ENCODE data around the gene HIPK2.

DNA sequence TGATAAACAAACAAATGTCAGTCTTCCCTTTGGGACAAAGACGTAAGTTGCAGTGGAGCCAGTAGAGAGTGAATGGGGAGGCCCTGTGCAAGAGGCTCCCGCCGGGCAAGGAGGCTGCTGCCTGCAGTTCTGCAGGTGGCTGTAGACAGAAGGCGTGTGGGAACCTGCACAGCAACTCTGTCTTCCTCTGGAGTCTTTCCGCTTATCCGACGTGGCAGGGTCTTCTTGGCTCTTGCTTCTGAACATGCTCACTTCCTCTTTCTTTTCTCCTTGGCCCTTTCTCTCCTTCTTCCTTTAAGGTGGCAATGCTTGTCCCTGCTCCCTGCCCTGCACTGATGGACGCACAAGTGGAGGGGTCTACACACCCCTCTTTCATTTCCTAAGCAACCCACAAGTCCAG lies 122.5 kb downstream of the HIPK2 start:
- TF ChIP-seq POLR2A (IDR thresholded peaks at IDR 0.05) (no peak), EP300 (IDR thresholded peaks at IDR 0.05) (no peak)
- TF ChIP-seq, protein P1, sequence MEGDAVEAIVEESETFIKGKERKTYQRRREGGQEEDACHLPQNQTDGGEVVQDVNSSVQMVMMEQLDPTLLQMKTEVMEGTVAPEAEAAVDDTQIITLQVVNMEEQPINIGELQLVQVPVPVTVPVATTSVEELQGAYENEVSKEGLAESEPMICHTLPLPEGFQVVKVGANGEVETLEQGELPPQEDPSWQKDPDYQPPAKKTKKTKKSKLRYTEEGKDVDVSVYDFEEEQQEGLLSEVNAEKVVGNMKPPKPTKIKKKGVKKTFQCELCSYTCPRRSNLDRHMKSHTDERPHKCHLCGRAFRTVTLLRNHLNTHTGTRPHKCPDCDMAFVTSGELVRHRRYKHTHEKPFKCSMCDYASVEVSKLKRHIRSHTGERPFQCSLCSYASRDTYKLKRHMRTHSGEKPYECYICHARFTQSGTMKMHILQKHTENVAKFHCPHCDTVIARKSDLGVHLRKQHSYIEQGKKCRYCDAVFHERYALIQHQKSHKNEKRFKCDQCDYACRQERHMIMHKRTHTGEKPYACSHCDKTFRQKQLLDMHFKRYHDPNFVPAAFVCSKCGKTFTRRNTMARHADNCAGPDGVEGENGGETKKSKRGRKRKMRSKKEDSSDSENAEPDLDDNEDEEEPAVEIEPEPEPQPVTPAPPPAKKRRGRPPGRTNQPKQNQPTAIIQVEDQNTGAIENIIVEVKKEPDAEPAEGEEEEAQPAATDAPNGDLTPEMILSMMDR (IDR thresholded peaks at IDR 0.05) = no peak
